ENCODE results near the gene SCAF4. TPM values are rescaled to one million over a fixed set of nuclear protein-coding genes. Genes with fewer than 3 reads are reported as not detected.
"Not testable (repeated sequence)": the region's sequence is repeated elsewhere in the genome, so short reads cannot be mapped to it uniquely, and the experiment has no call there.

Gene SCAF4
- total and polyA plus RNA-seq, 2 donors (not counting 3 experiments of a cell fraction or from before 2014, with no cell fraction given): 12.2 to 41.2 TPM

DNA sequence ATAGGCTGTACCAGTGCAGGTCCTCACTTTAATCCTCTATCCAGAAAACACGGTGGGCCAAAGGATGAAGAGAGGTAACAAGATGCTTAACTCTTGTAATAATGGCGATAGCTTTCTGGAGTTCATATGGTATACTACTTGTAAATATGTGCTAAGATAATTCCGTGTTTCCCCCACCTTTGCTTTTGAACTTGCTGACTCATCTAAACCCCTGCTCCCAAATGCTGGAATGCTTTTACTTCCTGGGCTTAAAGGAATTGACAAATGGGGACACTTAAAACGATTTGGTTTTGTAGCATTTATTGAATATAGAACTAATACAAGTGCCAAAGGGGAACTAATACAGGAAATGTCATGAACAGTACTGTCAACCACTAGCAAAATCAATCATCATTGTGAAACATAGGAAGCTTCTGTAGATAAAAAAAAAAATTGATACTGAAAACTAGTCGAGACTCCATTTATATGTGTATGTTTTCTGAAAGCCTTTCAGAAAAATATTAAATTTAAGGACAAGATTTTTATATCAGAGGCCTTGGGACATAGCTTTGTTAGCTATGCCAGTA is 65.4 kb downstream of the SCAF4 start:
- ChIA-PET POLR2A (no interaction called here), CTCF (no interaction called here)
- peaks cover 13% of the 10 kb centered on the region for H3K4me1 ChIP-seq (ENCODE audit: control insufficient read depth, extremely low read depth, insufficient read depth, low read length)
- dilution Hi-C loops (cut with MboI; ENCODE audit: extremely low pct_ligation_motif_present, low sequenced_read_pairs) (no loop called here), intact Hi-C loops (cut with micrococcal nuclease) (no loop called here)
- no peaks in the 10 kb centered on the region for H4K20me1 ChIP-seq (replicated peaks; ENCODE audit: control insufficient read depth, extremely low read depth, insufficient read depth, low read length)
- H3K79me2 ChIP-seq (ENCODE audit: control insufficient read depth, insufficient read depth, low read length): peaks cover 27% of the 10 kb centered on the region
- no peak overlapping the region for H3K27ac ChIP-seq (ENCODE audit: insufficient read depth, low read depth, low read length)
- TF ChIP-seq GATA2 (IDR thresholded peaks at IDR 0.05; ENCODE audit: insufficient read depth, insufficient read length, low read depth, low read length): no peak
- FAIRE-seq: no peak
- no TSS peak for BruUV-seq (replicated peaks)
- DNase-seq (ENCODE audit: low read depth, low spot score): no peak
- H3K4me2 ChIP-seq (ENCODE audit: insufficient read depth, low read length): no peak overlapping the region
- peaks cover 5 to 13% of the 10 kb centered on the region in 2 experiments for H3K36me3 ChIP-seq (ENCODE audit: control insufficient read depth in 2 of 2, extremely low read depth in 1 of 2, insufficient read depth in 2 of 2, low read length in 2 of 2)
- H3K9ac ChIP-seq (replicated peaks; ENCODE audit: extremely low read depth, insufficient read depth, low read length): no peak overlapping the region
- H3K9me1 ChIP-seq (replicated peaks; ENCODE audit: control insufficient read depth, extremely low read depth, insufficient read depth, low read length): no peaks in the 10 kb centered on the region
- H2AFZ ChIP-seq (ENCODE audit: low read depth, low read length): no peak overlapping the region
- H3K9me3 ChIP-seq (replicated peaks; ENCODE audit: control insufficient read depth, insufficient read depth, low read length): no peaks in the 10 kb centered on the region
- no peaks in the 10 kb centered on the region for H3K27me3 ChIP-seq (ENCODE audit: control insufficient read depth in 2 of 2, insufficient read depth in 2 of 2, low read length in 2 of 2)
- H3K4me3 ChIP-seq (replicated peaks in 1 of 3; ENCODE audit: insufficient read depth in 1 of 3, low read depth in 1 of 3, low read length in 3 of 3): no peak overlapping the region

DNA sequence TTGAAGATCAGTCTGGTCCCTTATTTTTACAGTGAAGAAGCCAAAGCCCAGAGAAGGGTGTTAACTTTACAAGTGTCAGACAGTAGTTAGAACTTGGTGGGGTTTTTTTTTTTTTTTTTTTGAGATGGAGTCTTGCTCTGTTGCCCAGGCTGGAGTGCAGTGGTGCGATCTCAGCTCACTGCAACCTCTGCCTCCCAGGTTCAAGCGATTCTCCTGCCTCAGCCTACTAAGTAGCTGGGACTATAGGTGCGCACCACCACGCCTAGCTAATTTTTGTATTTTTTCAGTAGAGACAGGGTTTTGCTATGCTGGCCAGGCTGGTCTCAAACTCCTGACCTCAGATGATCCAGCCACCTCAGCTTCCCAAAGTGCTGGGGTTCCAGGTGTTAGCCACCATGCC is 66.0 kb downstream of the SCAF4 start:
- DNase-seq (ENCODE audit: low read depth, low spot score); POLR2A ChIA-PET; intact Hi-C loops (cut with micrococcal nuclease); H3K4me2 ChIP-seq (ENCODE audit: insufficient read depth, low read length); H3K27ac ChIP-seq (ENCODE audit: insufficient read depth, low read depth, low read length); H3K9me3 ChIP-seq (replicated peaks; ENCODE audit: control insufficient read depth, insufficient read depth, low read length); BruUV-seq (replicated peaks); H3K9me1 ChIP-seq (replicated peaks; ENCODE audit: control insufficient read depth, extremely low read depth, insufficient read depth, low read length); H3K9ac ChIP-seq (replicated peaks; ENCODE audit: extremely low read depth, insufficient read depth, low read length); H4K20me1 ChIP-seq (replicated peaks; ENCODE audit: control insufficient read depth, extremely low read depth, insufficient read depth, low read length); FAIRE-seq; CTCF ChIA-PET; H3K4me3 ChIP-seq (replicated peaks in 1 of 3; ENCODE audit: insufficient read depth in 1 of 3, low read depth in 1 of 3, low read length in 3 of 3); H2AFZ ChIP-seq (ENCODE audit: low read depth, low read length); dilution Hi-C loops (cut with MboI; ENCODE audit: extremely low pct_ligation_motif_present, low sequenced_read_pairs); H3K27me3 ChIP-seq (ENCODE audit: control insufficient read depth in 2 of 2, insufficient read depth in 2 of 2, low read length in 2 of 2): not testable (repeated sequence)
- Histone ChIP-seq H3K4me1 (ENCODE audit: control insufficient read depth, extremely low read depth, insufficient read depth, low read length) (peaks cover 16% of the 10 kb centered on the region), H3K36me3 (ENCODE audit: control insufficient read depth in 2 of 2, extremely low read depth in 1 of 2, insufficient read depth in 2 of 2, low read length in 2 of 2) (peaks cover 2 to 13% of the 10 kb centered on the region in 2 experiments), H3K79me2 (ENCODE audit: control insufficient read depth, insufficient read depth, low read length) (peaks cover 33% of the 10 kb centered on the region)

All from endothelial cell of umbilical vein (primary cell).